Stomach (tissue), 9 donors: ENCODE data around the gene CFAP20DC. TPM values are rescaled to one million over a fixed set of nuclear protein-coding genes. Genes with fewer than 3 reads are reported as not detected.
"Not testable (repeated sequence)": the region's sequence is repeated elsewhere in the genome, so short reads cannot be mapped to it uniquely, and the experiment has no call there.

ENCODE experiments used
- DNase-seq, 2 donors: peaks; one replicate each; pipeline versions ENCODE4 v3.0.0 to v3.0.0-alpha.2; 2013 to 2019
- H3K27ac ChIP-seq, 5 donors: fragments of 200-600 bp in 4 of 5; sonication (generic) in 4 of 5; one replicate each; pipeline ENCODE4 v1.5.1; 2013 to 2019; ENCODE audit warnings: mild to moderate bottlenecking in 1 of 5, moderate library complexity in 1 of 5
- H3K27me3 ChIP-seq, 3 donors: fragments of 200-600 bp; sonication (generic); one replicate each; pipeline ENCODE4 v1.5.1; 2017 to 2019; ENCODE audit warnings: mixed run types in 1 of 3
- H3K36me3 ChIP-seq, 4 donors: fragments of 200-600 bp; sonication (generic); 1 replicate in 3 of 4; 2 replicates in 1 of 4; pipeline ENCODE4 v1.5.1; 2016 to 2019
- H3K4me1 ChIP-seq, 4 donors: fragments of 200-600 bp; sonication (generic); one replicate each; pipeline ENCODE4 v1.5.1; 2016 to 2019
- H3K4me3 ChIP-seq, 4 donors: fragments of 200-600 bp; sonication (generic) in 3 of 4; one replicate each; pipeline ENCODE4 v1.5.1; 2016 to 2019; ENCODE audit warnings: mild to moderate bottlenecking in 1 of 4
- H3K9me3 ChIP-seq, 4 donors: fragments of 200-600 bp; sonication (generic); one replicate each; pipeline ENCODE4 v1.5.1; 2016 to 2019
- CTCF ChIP-seq, 7 experiments: fragments of 450-650 bp in 4 of 7; fragments of 200-600 bp in 3 of 7; sonication (generic) in 3 of 7; IDR thresholded peaks; one replicate each; pipeline ENCODE4 v1.5.1; 2016 to 2019; ENCODE audit warnings: antibody characterized with exemption in 7 of 7, control low read depth in 2 of 7, mild to moderate bottlenecking in 1 of 7
- EP300 ChIP-seq: sonication (generic); formaldehyde crosslinking; IDR thresholded peaks from one replicate; pipeline ENCODE4 v1.6.1; 2017; ENCODE audit warnings: antibody characterized with exemption
- POLR2A ChIP-seq, 4 donors: fragments of 450-650 bp; IDR thresholded peaks; one replicate each; pipeline ENCODE4 v1.6.1; 2016; ENCODE audit warnings: antibody characterized with exemption in 4 of 4, control low read depth in 2 of 4, mild to moderate bottlenecking in 1 of 4, moderate library complexity in 1 of 4
- POLR2AphosphoS5 ChIP-seq, 3 donors: sonication (generic); formaldehyde crosslinking; IDR thresholded peaks; one replicate each; pipeline ENCODE4 v1.6.1; 2016; ENCODE audit warnings: antibody characterized with exemption in 3 of 3
- WGBS, 5 donors: extraction: QIAGEN DNeasy Blood & Tissue Kit in 3 of 5; methylation state at CpG; one replicate each; pipeline versions ENCODE4 v1.1.5 to v1.1.7; 2013 to 2018; 5-methylcytosine and 5-hydroxymethylcytosine counted together
- intact Hi-C: fragments of 100-400 bp; cut with DNase I; formaldehyde crosslinking; loops from one replicate; pipeline ENCODE4 v1.15.1; 2023; ENCODE audit warnings: low total_unique reads
- polyA plus RNA-seq, 3 donors: library from polyadenylated mRNA; stranded (reverse); fragments of 200-250 nt; gene quantifications; one replicate each; pipeline ENCODE4 v1.2.3, GENCODE V29; 2013
- total RNA-seq, 5 donors: library from RNA; depleted of rRNA; stranded (reverse); fragments of >200 nt; gene quantifications; one replicate each; pipeline versions ENCODE4 v1.1.0 to v1.2.3, GENCODE V29; 2014 to 2016
- donor health status: healthy with polysubstance abuse.
- donor health status: Bipolar disorder and iron deficiency.
- donor health status: healthy.

Gene CFAP20DC
- total and polyA plus RNA-seq, 8 donors = 0.81 to 2.0 (median 1.00) TPM; not detected in 4

- Histone ChIP-seq H3K36me3 (no peaks in the 10 kb centered on the region), H3K4me1 (no peaks in the 10 kb centered on the region), H3K4me3 (no peak overlapping the region), H3K27ac (no peak overlapping the region), H3K9me3 (no peaks in the 10 kb centered on the region), H3K27me3 (no peaks in the 10 kb centered on the region)
- WGBS, 5 donors = 80 to 90% (median 85%) methylated on average over 4 of the region's 4 CpGs
- no peak for DNase-seq
- intact Hi-C loops = no loop called here
- TF ChIP-seq POLR2A (IDR thresholded peaks at IDR 0.05) (no peak), CTCF (IDR thresholded peaks at IDR 0.05) (no peak), EP300 (no peak), POLR2AphosphoS5 (IDR thresholded peaks at IDR 0.05) (no peak)
Observed at GRCh38 chr3:58979840-58980239, 70.0 kb downstream of the CFAP20DC start.

DNA sequence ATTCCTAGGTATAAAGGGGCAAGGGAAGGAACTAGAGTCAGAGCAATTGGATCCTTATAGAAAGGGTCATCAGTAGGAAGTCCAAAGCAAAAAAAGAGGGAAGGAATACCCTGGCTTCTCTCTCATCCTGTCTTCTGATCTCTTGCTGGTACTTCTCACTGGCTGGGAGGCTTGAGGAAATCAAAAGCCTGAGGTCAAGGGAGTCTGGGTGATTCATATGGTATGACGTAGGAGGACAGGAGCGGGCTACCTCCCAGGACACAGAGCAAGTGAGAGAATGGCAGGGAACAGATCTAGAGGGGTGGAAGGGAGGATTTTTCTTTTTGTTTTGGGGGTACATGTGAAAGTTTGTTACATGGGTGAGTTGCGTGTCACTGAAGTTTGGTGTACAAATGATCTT lies 76.0 kb downstream of the CFAP20DC start:
- H3K27me3 ChIP-seq = no peaks in the 10 kb centered on the region
- intact Hi-C loops = no loop called here
- H3K4me1 ChIP-seq = no peaks in the 10 kb centered on the region
- no peak overlapping the region for H3K27ac ChIP-seq
- TF ChIP-seq CTCF (IDR thresholded peaks at IDR 0.05) = no peak
- no peak for TF ChIP-seq POLR2A (IDR thresholded peaks at IDR 0.05)
- TF ChIP-seq EP300 = no peak
- TF ChIP-seq POLR2AphosphoS5 (IDR thresholded peaks at IDR 0.05) = no peak
- WGBS, 5 donors = 93 to 98% (median 96%) methylated on average over 3 of the region's 3 CpGs
- no peaks in the 10 kb centered on the region for H3K36me3 ChIP-seq
- DNase-seq = no peak
- H3K9me3 ChIP-seq = no peaks in the 10 kb centered on the region
- H3K4me3 ChIP-seq = no peak overlapping the region

- intact Hi-C loops, H3K9me3 ChIP-seq, DNase-seq, H3K4me1 ChIP-seq, H3K27ac ChIP-seq, H3K27me3 ChIP-seq, H3K4me3 ChIP-seq, H3K36me3 ChIP-seq: not testable (repeated sequence)
- WGBS, 5 donors = 92 to 97% (median 96%) methylated on average over 1 of the region's 1 CpG
Observed at GRCh38 chr3:58967866-58968265, 82.0 kb downstream of the CFAP20DC start.

- no peak overlapping the region for H3K4me3 ChIP-seq
- 46 to 79% (median 71%) methylated on average over 2 of the region's 2 CpGs for WGBS, 5 donors
- TF ChIP-seq CTCF (IDR thresholded peaks at IDR 0.05) (no peak), POLR2AphosphoS5 (IDR thresholded peaks at IDR 0.05) (no peak), EP300 (no peak), POLR2A (IDR thresholded peaks at IDR 0.05) (no peak)
- no peak overlapping the region for H3K27ac ChIP-seq
- DNase-seq = peak in 1 of 2 donors; percentile 6
- H3K27me3 ChIP-seq = no peaks in the 10 kb centered on the region
- intact Hi-C loops = no loop called here
- H3K9me3 ChIP-seq = no peaks in the 10 kb centered on the region
- no peaks in the 10 kb centered on the region for H3K36me3 ChIP-seq
- no peaks in the 10 kb centered on the region for H3K4me1 ChIP-seq
Observed at GRCh38 chr3:58965865-58966264, 84.0 kb downstream of the CFAP20DC start.

- Histone ChIP-seq H3K4me3 (no peak overlapping the region), H3K27me3 (no peaks in the 10 kb centered on the region), H3K4me1 (no peaks in the 10 kb centered on the region), H3K36me3 (no peaks in the 10 kb centered on the region), H3K27ac (no peak overlapping the region), H3K9me3 (no peaks in the 10 kb centered on the region)
- 21 to 59% (median 31%) methylated on average over 2 of the region's 2 CpGs for WGBS, 5 donors
- intact Hi-C loops = no loop called here
- peak in 1 of 2 donors; percentile 18 for DNase-seq
- TF ChIP-seq POLR2AphosphoS5 (IDR thresholded peaks at IDR 0.05) = no peak
Observed at GRCh38 chr3:58963928-58964503, 85.8 kb downstream of the CFAP20DC start.
